H1 (cell line): ENCODE measurements around the gene SCP2. TPM values are rescaled to one million over a fixed set of nuclear protein-coding genes. Genes with fewer than 3 reads are reported as not detected.

Experiments used
- CBX5 ChIP-seq: fragments of 300-800, 300-1000 bp; sonication (generic); IDR thresholded peaks from 2 replicates; pipeline ENCODE4 v1.7.1; 2016; ENCODE audit warnings: antibody characterized with exemption, low read length, low read depth
- RFX5 ChIP-seq: IDR thresholded peaks from 2 replicates; pipeline ENCODE4 v1.6.1; 2011; ENCODE audit warnings: low read depth, low read length, improper control_type of control experiment, borderline replicate concordance
- RXRA ChIP-seq: IDR thresholded peaks from 2 replicates; pipeline ENCODE4 v1.6.1; 2011; ENCODE audit warnings: low read depth, mild to moderate bottlenecking, low read length, moderate library complexity; ENCODE audit not compliant: insufficient read depth
- TCF12 ChIP-seq: IDR thresholded peaks from 2 replicates; pipeline ENCODE4 v1.6.1; 2011; ENCODE audit warnings: low read depth, mild to moderate bottlenecking, low read length
- polyA plus RNA-seq, 7 experiments: library from polyadenylated mRNA; depleted of rRNA in 3 of 7; stranded (reverse) in 5 of 7; unstranded in 2 of 7; fragments of >200 nt in 5 of 7; fragments of 200-250 nt in 2 of 7; gene quantifications; 1 replicate in 5 of 7; 2 replicates in 1 of 7; 4 replicates in 1 of 7; pipeline versions ENCODE4 v1.2.1 to v1.2.3, GENCODE V29; 2011 to 2013; ENCODE audit warnings: missing spikeins in 2 of 7, mixed read lengths in 2 of 7
- total RNA-seq: library from RNA; stranded (reverse); fragmentation: NEBNext Ultra II Directional; extraction: Animal tissue kit (Norgen Biotek cat#: 25700); gene quantifications from 2 replicates; pipeline ENCODE4 v1.2.1, GENCODE V29; 2021

The SCP2 gene
- total and polyA plus RNA-seq, 2 of the 8 experiments (the other 6 are each of a cell fraction or from before 2014, with no cell fraction given): 20.9 to 54.3 TPM

- TF ChIP-seq CBX5 (no peak), TCF12 (no peak), RXRA (no peak), RFX5 (no peak)
- TF ChIP-seq, all 59 proteins: peak for 0
Observed at GRCh38 chr1:52944566-52944965, 17.5 kb downstream of the SCP2 start (continued).
